Cerebellar cortex (tissue), 1 donor: Measurements from ENCODE around the gene SYDE1.
A peak's percentile ranks its signal among the peaks of the same experiment; 100 is the strongest.
"Not testable (repeated sequence)": the region's sequence is repeated elsewhere in the genome, so short reads cannot be mapped to it uniquely, and the experiment has no call there.

Experiments used
- DNase-seq: peaks from one replicate; pipeline ENCODE4 v3.0.0-alpha.2; 2015; ENCODE audit warnings: low spot score

Gene SYDE1, protein sequence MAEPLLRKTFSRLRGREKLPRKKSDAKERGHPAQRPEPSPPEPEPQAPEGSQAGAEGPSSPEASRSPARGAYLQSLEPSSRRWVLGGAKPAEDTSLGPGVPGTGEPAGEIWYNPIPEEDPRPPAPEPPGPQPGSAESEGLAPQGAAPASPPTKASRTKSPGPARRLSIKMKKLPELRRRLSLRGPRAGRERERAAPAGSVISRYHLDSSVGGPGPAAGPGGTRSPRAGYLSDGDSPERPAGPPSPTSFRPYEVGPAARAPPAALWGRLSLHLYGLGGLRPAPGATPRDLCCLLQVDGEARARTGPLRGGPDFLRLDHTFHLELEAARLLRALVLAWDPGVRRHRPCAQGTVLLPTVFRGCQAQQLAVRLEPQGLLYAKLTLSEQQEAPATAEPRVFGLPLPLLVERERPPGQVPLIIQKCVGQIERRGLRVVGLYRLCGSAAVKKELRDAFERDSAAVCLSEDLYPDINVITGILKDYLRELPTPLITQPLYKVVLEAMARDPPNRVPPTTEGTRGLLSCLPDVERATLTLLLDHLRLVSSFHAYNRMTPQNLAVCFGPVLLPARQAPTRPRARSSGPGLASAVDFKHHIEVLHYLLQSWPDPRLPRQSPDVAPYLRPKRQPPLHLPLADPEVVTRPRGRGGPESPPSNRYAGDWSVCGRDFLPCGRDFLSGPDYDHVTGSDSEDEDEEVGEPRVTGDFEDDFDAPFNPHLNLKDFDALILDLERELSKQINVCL

DNA sequence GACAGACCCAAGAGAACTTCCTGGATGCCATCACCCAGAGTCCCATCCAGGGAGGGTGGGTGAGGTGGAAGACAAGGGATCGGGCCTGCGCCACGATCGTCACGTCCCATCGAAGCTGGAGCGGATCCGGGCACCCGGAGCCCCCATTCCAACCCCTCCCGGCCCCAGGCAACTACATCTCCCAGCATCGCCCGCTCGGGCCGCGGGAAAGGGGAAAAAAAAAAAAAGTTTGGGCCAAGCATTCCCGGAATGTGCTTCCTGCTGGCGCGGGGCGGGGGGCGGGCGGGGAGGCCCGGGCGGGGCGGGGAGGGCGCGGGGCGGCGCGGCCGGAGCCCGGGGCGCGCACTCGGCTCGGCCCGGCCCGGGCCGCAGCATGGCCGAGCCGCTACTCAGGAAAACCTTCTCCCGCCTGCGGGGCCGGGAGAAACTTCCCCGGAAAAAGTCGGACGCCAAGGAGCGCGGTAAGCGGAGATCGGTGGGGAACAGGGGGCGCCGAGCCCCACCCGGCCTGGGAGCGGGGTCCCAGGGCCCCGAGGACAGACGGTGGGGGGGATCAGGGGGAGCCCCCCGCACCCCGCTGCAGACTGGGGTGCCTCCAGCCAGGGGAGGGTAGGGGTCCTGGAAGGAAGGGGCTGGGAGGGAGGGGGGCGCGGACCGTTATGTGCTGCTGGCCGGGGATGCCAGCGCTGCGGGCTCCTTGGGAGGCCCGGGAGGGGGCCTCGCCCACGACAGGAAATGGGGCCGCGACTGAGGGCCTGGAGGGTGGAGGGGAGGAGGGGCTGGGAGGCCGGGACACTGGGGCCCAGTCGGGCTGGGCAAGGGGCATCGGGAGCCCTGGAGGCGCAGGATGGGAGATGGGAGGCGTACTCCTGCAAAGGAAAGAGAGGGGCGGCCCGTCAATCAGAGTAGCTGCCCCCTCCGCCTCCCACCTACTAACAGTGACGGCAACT, at the start of gene SYDE1:
SYDE1 (plus strand) TSS at position 341 of the 950 bp plus-strand sequence; CDS start at position 374, 33 bp downstream.
- DNase-seq, result no peak

DNA sequence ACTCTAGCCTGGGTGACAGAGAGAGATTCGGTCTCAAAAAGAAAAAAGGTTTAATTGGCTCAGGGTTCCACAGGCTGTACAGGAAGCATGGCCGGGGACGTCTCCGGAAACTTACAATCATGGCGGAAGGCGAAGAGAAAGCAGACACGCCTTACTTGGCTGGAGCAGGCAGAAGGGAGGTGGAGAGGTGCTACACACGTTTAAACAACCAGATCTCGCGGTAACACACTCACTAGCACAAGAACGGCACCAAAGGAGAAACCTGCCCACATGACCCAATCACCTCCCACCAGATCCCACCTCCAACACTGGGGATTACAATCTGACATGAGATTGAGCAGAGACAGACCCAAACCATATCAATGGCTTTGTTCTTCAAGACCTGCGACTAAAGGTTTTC, 45.2 kb upstream of the SYDE1 start:
- no peak for DNase-seq

DNA sequence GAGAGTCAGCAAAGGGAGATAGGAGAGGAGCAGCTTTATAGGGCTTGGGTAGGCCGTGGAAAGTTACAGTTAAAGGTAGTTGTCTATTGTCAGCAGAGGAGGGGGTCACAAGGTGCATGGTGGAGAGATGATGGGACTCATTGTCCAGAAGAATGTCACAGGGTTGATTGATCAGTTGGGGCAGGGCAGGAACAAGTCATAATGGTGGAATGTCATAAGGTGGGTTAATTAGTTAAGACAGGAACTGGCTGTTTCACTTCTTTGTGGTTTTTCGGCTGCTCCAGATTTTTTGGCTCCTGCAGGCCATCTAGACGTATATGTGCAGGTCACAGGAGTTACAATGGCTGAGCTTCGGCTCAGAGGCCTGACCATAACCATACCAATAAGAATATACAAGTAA, 36.8 kb upstream of the SYDE1 start:
- not testable (repeated sequence) for DNase-seq

DNA sequence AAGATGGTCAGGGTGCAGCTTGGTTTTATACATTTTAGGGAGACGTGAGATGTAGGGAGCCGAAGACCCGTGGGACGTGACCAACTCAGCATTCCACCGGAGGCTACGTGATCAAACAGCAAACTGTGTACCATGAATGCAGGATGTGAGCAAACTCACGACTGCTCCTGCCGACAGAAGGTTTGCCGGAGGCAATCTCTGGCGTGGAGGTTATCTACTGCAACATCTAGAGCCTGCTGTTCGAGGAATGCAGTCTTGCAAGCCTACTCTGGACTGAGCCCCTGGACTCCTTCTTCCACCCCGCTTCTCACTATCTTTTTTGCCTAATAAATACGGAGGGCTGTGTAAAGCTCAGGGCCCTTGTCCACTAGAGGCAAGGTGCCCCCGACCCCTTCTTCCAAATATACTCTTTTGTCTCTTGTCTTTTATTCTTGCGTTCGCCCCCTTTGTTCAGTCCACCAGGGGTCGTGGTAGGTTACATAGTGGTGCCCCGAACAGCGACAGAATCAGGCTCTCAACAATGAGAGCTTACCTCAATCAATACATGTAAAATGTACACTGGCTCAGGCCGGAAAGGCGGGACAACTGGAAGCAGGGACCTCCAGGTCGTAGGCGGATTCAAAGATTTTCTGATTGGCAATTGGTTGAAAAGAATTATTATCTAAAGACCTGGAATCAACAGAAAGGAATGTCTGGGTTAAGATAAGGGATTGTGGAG, 34.1 kb upstream of the SYDE1 start:
- no peak for DNase-seq

DNA sequence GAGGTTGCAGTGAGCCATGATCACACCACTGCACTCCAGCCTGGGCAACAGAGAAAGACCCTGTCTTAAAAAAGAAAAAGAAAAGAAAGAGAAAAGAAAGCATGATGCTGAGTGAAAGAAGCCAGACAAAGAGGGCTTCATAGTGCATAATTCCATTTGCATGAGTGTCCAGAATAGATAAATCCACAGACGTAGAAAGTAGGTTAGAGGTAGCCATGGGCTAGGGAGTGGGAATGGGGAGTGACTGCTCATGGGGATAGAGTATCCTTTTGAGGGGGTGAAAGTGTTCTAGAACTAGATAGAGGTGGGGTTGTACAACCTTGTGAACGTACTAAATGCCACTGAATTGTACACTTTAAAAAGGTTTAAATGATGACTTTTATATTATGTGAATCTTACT, 32.8 kb upstream of the SYDE1 start:
- no peak for DNase-seq

DNA sequence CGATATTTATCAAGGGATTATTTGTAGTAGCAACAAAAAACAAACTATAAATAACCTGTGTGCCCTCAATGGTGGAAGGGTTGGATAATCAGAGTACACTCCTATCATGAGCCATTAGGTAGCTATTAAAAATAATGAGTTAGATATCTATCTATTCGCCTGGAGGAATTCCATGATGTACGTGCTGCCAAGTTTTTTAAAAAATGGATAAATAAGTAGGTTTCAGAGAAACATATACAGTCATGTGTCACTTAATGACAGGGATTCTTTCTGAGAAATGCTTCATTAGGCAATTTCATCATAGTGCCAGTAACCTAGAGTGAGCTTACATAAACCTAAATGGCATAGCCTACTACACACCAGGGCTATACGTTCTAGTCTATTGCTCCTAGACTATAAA, 31.4 kb upstream of the SYDE1 start:
- no peak for DNase-seq

DNA sequence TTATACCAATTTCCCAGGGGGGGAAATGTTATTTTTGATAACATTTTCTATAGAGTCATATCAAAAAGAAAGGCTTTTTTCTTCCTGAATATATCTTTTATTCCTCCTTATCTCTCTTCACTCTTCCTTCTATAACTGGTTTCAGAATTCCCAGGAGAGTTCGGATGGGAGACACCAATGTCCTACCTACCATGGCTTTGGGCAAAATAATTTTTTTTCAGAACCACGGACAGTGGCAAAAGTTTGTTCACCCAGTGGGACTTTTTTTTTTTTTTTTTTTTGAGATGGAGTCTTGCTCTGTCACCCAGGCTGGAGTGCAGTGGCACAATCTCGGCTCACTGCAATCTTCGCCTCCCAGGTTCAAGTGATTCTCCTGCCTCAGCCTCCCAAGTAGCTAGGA, 27.2 kb upstream of the SYDE1 start:
- DNase-seq, result not testable (repeated sequence)

DNA sequence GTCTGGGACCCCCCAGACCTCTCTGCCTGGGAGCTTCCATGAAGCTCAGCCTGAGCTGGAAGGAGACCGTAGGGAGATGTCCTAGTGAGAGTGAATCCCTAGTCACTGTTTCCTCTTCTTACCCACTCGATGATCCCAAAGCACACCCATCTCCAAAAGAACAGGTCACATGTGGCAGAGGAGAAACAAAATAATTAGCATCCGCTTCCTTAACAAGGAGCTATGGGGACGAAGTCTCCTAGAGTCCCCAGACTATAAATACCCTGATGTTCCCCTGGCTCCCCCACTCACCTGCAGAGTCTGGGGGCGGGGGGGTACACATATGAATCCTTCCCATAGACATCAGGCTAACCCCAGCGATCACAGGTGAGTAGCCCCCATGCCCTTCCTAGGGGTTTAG, 25.3 kb upstream of the SYDE1 start, which contains the start of gene OR1I1:
OR1I1 (plus strand) TSS at position 301 of the 400 bp plus-strand sequence. CDS start 4,855 bp downstream, outside the sequence.
- DNase-seq, result no peak

DNA sequence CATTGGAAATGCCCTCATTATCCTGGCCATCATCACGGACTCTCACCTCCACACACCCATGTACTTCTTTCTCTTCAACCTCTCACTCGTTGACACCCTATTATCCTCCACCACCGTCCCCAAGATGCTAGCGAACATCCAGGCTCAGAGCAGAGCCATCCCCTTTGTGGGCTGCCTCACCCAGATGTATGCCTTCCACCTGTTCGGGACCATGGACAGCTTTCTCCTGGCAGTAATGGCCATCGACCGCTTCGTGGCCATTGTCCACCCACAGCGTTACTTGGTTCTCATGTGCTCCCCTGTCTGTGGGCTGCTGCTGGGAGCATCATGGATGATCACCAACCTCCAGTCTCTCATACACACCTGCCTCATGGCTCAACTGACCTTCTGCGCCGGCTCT, 20.0 kb upstream of the SYDE1 start:
- DNase-seq, result no peak

DNA sequence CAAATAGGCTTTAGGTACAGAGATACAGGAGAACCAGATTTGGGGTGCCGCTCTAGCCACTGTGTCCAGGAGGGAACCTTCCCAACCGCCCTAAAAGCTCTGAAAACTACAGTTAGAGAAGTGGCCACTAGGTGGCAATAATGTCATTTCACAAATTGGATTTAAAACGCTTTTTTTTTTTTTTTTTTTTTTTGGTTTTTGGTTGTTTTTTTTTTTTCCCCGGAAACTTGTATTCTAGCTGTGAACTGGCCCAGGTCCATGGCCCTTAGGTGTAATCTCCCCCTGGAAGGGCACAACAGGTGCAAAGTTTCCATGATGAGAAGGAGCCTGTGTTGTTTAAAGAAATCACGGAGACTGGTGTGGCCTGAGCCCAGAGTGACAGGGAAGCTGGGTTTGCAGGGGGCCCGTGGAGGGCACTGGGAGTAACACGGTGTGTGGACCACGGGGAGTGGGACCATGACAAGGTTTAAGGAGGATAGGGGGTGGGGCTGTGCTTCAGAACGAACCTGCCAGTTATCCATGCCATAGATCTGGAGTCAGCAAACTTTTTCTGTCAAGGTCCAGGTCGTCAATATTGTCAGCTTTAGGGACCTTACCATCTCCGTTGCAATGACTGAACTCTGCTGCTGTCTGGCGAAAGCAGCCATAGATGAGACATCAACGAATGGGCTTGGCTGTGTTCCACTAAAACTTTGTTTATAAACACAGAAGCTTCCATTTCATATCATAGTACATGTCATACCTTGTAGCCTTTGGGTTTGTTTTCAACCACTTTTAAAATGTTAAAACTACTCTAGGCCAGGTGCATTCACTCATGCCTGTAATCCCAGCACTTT, 15.1 kb upstream of the SYDE1 start:
- DNase-seq, result peak; percentile 65

DNA sequence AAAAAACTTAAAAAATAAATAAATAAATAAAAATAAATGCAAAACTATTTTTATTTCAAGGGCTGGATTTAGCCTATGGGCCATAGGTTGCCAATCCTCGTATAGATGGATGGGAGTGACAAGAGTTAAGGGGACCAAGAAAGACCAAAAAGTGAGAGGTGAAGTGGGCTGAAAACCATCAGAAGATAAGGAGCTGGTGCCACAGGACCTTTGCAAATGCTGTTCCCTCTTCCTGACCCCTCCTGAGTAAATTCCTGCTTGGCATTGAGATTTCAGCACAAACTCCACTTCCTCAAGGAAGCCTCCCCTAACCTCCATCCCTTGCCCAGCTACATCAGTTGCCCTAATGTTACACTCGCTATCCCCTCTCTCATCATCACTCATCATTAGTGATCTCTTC, 14.2 kb upstream of the SYDE1 start:
- DNase-seq, result no peak

DNA sequence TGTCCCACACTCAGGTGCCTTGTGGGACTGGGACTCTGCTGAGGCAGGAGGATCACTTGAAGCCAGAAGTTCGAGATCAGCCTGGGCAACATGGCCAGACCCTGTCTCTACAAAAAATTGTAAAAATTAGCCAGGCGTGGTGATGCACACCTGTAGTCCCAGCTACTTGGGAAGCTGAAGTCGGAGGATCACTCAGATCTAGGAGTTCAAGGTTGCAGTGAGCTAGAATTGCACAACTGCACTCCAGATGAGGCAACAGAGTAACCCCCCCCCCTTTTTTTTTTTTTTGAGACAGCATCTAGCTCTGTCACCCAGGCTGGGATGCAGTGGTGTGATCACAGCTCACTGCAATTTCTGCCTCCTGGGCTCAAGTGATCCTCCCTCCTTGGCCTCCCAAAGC, 11.0 kb upstream of the SYDE1 start:
- DNase-seq, result no peak

DNA sequence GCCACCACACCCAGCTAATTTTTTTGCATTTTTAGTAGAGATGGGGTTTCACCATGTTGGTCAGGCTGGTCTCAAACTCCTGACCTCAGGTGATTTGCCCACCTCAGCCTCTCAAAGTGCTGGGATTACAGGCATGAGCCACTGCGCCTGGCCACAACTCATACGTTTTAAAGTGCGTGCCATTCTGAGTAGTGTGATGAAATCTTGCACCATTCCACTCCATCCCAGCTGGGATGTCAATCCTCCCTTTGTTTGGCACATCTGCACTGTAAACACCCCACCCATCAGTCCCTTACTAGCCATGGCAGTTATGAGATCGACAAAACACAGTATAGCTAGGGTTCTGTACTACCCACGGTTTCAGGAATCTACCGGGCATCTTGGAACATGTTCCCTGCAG, 9.2 kb upstream of the SYDE1 start:
- not testable (repeated sequence) for DNase-seq

DNA sequence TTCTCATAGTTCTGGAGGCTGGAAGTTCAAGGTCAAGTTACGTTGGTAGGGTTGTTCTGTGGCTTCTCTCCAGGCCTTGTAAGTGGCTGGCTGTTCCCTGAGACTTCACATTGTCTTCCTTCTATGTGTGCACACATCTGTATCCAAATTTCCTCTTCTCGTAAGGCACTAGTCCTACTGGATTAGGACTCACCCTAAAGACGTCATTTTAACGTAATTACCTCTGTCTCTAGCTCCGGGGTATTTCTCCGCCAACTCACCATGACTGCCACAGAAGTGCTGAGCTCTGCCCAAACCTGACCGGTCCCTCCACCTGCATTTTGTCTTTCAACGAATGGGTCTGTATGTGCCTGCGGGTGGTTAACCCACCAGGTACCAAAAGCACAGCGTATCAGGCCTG, 8.7 kb upstream of the SYDE1 start:
- no peak for DNase-seq

DNA sequence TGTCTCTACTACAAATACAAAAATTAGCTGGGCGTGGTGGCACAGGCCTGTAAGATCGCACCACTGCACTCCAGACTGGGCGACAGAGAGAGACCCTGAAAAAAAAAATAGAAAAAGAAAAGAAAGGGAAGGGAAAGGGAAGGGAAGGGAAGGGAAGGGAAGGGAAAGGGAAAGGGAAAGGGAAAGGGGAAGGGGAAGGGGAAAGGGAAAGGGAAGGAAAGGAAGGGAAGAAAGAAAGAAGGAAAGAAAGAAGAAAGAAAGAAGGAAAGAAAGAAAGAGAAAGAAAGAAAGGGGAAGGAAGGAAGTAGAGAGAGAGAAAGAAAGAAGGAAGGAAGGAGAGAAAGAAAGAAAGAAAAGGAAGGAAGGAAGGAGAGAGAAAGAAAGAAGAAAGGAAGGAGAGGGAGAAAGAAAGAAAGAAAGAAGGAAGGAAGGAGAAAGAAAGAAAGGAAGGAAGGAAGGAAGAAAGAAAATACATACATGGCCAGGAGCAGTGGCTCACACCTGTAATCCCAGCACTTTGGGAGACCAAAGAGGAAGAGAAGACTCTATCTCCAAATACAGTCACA, 8.1 kb upstream of the SYDE1 start:
- no peak for DNase-seq

DNA sequence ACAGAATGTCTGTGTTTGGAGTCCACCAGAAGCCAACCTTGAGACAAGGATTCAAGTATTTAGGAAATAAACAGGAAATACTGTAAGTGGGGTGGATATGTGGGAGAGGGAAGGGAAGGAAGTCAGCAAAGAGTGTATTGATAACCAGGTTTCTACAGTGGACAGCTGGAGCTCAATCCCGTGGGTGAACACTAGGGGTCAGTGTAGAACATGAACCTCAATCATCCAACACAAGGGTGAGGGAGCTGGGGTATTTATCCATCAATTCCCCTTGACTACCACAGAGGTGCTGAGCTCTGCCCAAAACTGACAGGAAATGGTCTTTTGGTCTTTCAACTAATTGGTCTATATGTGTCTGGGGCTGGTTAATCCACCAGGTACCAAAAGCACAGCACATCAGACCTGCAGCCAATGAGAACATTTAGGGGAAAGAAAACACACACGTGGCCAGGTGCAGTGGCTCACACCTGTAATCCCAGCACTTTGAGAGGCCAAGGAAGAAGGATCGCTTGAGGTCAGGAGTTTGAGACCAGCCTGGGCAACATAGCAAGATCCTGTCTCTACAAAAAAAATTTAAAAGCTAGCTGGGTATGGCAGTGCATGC, 5.6 kb upstream of the SYDE1 start:
- no peak for DNase-seq

DNA sequence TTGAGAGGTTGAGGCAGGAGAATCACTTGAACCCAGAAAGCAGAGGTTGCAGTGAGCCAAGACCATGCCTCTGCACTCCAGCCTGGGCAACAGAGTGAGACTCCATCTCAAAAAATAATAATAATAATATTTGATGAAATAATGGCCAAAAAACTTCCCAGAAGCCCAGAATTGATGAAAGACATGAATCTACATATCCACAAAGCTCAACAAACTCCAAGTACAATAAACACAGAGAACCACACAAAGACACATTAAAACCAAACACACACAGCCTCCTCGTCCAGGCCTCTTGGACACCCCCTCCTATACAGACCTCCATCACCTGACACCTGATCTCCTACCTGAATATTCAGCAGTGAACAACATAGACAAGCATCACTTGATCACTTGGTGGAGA, 3.2 kb upstream of the SYDE1 start:
- DNase-seq, result no peak

DNA sequence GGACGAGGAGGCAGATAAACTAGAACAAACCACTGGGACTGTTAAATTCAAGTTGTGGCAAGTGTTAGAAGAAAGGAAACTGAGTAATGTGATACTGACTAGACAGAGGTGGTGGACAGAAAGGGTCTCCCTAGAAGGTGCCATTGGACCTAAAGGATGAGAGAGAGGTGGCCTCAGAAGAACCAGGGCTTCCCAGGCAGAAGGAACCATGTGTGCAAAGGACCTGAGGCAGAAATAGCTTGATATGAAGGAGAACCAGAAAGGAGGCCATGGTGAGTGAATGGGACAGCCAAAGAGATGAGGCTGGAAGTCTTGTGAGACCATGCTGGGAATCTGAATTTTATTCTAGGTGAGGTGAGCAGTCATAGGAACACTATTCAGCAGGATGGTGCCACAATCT, 2.8 kb upstream of the SYDE1 start:
- DNase-seq, result no peak

DNA sequence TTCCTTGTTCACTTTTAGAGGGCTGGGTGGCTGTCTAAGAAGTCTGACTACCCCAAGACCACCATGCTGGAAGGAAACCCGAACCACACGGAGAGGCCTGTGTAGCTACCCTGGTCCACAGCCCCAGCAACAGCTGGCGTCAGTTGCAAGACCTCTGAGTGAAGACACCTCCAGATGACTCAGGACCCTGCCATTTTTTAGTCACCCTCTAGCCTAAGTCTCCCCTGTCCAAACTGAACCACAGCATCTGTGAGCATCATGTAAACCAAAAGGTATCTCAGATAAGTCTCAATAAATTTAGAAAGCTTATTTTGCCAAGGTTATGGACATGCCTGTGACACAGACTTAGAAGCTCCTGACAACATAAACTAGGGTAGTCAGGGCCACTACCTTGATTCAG, 2.2 kb upstream of the SYDE1 start:
- no peak for DNase-seq
